ENCODE data around the gene HIVEP3.

The HIVEP3 gene

GRCh38 chr1:41809692-41810091, 109.0 kb downstream of the HIVEP3 start:
- Histone ChIP-seq H3K27me3 (ENCODE audit: control insufficient read depth, insufficient read depth, low read length) (no peaks in the 10 kb centered on the region), H3K36me3 (ENCODE audit: control insufficient read depth, insufficient read depth, low read length) (no peaks in the 10 kb centered on the region), H3K27ac (ENCODE audit: low read depth, low read length) (no peak overlapping the region), H3K4me1 (ENCODE audit: control insufficient read depth, insufficient read depth, low read length) (no peaks in the 10 kb centered on the region), H3K9ac (ENCODE audit: low read length) (no peak overlapping the region), H3K4me3 (ENCODE audit: low read length) (no peak overlapping the region)

- no peaks in the 10 kb centered on the region for H3K4me1 ChIP-seq (ENCODE audit: control insufficient read depth, insufficient read depth, low read length)
- H3K27me3 ChIP-seq (ENCODE audit: control insufficient read depth, insufficient read depth, low read length) = no peaks in the 10 kb centered on the region
- H3K4me3 ChIP-seq (ENCODE audit: low read length) = no peak overlapping the region
- no peak overlapping the region for H3K27ac ChIP-seq (ENCODE audit: low read depth, low read length)
- H3K36me3 ChIP-seq (ENCODE audit: control insufficient read depth, insufficient read depth, low read length) = no peaks in the 10 kb centered on the region
- H3K9ac ChIP-seq (ENCODE audit: low read length) = no peak overlapping the region
Measured at GRCh38 chr1:41807390-41807789, 111.3 kb downstream of the HIVEP3 start.

GRCh38 chr1:41806472-41807155, 112.1 kb downstream of the HIVEP3 start:
- Histone ChIP-seq H3K9ac (ENCODE audit: low read length) (no peak overlapping the region), H3K4me3 (ENCODE audit: low read length) (no peak overlapping the region), H3K36me3 (ENCODE audit: control insufficient read depth, insufficient read depth, low read length) (no peaks in the 10 kb centered on the region), H3K27me3 (ENCODE audit: control insufficient read depth, insufficient read depth, low read length) (no peaks in the 10 kb centered on the region), H3K27ac (ENCODE audit: low read depth, low read length) (no peak overlapping the region), H3K4me1 (ENCODE audit: control insufficient read depth, insufficient read depth, low read length) (no peaks in the 10 kb centered on the region)

- H3K27me3 ChIP-seq (ENCODE audit: control insufficient read depth, insufficient read depth, low read length) = no peaks in the 10 kb centered on the region
- no peak overlapping the region for H3K9ac ChIP-seq (ENCODE audit: low read length)
- H3K4me1 ChIP-seq (ENCODE audit: control insufficient read depth, insufficient read depth, low read length) = no peaks in the 10 kb centered on the region
- no peak overlapping the region for H3K27ac ChIP-seq (ENCODE audit: low read depth, low read length)
- H3K36me3 ChIP-seq (ENCODE audit: control insufficient read depth, insufficient read depth, low read length) = no peaks in the 10 kb centered on the region
- H3K4me3 ChIP-seq (ENCODE audit: low read length) = no peak overlapping the region
Measured at GRCh38 chr1:41805771-41806471, 112.8 kb downstream of the HIVEP3 start.

GRCh38 chr1:41804176-41804575, 114.5 kb downstream of the HIVEP3 start:
- no peak overlapping the region for H3K4me3 ChIP-seq (ENCODE audit: low read length)
- no peak overlapping the region for H3K27ac ChIP-seq (ENCODE audit: low read depth, low read length)
- no peaks in the 10 kb centered on the region for H3K4me1 ChIP-seq (ENCODE audit: control insufficient read depth, insufficient read depth, low read length)
- no peaks in the 10 kb centered on the region for H3K36me3 ChIP-seq (ENCODE audit: control insufficient read depth, insufficient read depth, low read length)
- no peaks in the 10 kb centered on the region for H3K27me3 ChIP-seq (ENCODE audit: control insufficient read depth, insufficient read depth, low read length)
- no peak overlapping the region for H3K9ac ChIP-seq (ENCODE audit: low read length)

GRCh38 chr1:41803656-41804055, 115.1 kb downstream of the HIVEP3 start:
- H3K27ac ChIP-seq (ENCODE audit: low read depth, low read length) = no peak overlapping the region
- no peak overlapping the region for H3K9ac ChIP-seq (ENCODE audit: low read length)
- no peaks in the 10 kb centered on the region for H3K4me1 ChIP-seq (ENCODE audit: control insufficient read depth, insufficient read depth, low read length)

GRCh38 chr1:41802532-41803501, 115.9 kb downstream of the HIVEP3 start:
- Histone ChIP-seq H3K36me3 (ENCODE audit: control insufficient read depth, insufficient read depth, low read length) (no peaks in the 10 kb centered on the region), H3K9ac (ENCODE audit: low read length) (no peak overlapping the region), H3K27me3 (ENCODE audit: control insufficient read depth, insufficient read depth, low read length) (no peaks in the 10 kb centered on the region), H3K4me1 (ENCODE audit: control insufficient read depth, insufficient read depth, low read length) (no peaks in the 10 kb centered on the region), H3K27ac (ENCODE audit: low read depth, low read length) (no peak overlapping the region), H3K4me3 (ENCODE audit: low read length) (no peak overlapping the region)

More at GRCh38 chr1:41803656-41804055, 115.1 kb downstream of the HIVEP3 start:
- Histone ChIP-seq H3K27me3 (ENCODE audit: control insufficient read depth, insufficient read depth, low read length) (no peaks in the 10 kb centered on the region), H3K4me3 (ENCODE audit: low read length) (no peak overlapping the region), H3K36me3 (ENCODE audit: control insufficient read depth, insufficient read depth, low read length) (no peaks in the 10 kb centered on the region)

GRCh38 chr1:41800311-41800829, 118.4 kb downstream of the HIVEP3 start:
- H3K9ac ChIP-seq (ENCODE audit: low read length) = no peak overlapping the region
- no peaks in the 10 kb centered on the region for H3K4me1 ChIP-seq (ENCODE audit: control insufficient read depth, insufficient read depth, low read length)
- no peak overlapping the region for H3K4me3 ChIP-seq (ENCODE audit: low read length)
- H3K36me3 ChIP-seq (ENCODE audit: control insufficient read depth, insufficient read depth, low read length) = no peaks in the 10 kb centered on the region
- H3K27me3 ChIP-seq (ENCODE audit: control insufficient read depth, insufficient read depth, low read length) = no peaks in the 10 kb centered on the region
- no peak overlapping the region for H3K27ac ChIP-seq (ENCODE audit: low read depth, low read length)

GRCh38 chr1:41799723-41800122, 119.0 kb downstream of the HIVEP3 start:
- H3K27me3 ChIP-seq (ENCODE audit: control insufficient read depth, insufficient read depth, low read length) = no peaks in the 10 kb centered on the region
- H3K9ac ChIP-seq (ENCODE audit: low read length) = no peak overlapping the region
- no peak overlapping the region for H3K4me3 ChIP-seq (ENCODE audit: low read length)
- no peaks in the 10 kb centered on the region for H3K36me3 ChIP-seq (ENCODE audit: control insufficient read depth, insufficient read depth, low read length)
- no peak overlapping the region for H3K27ac ChIP-seq (ENCODE audit: low read depth, low read length)
- H3K4me1 ChIP-seq (ENCODE audit: control insufficient read depth, insufficient read depth, low read length) = no peaks in the 10 kb centered on the region

GRCh38 chr1:41799205-41799604, 119.5 kb downstream of the HIVEP3 start:
- Histone ChIP-seq H3K4me3 (ENCODE audit: low read length) (no peak overlapping the region), H3K27ac (ENCODE audit: low read depth, low read length) (no peak overlapping the region), H3K9ac (ENCODE audit: low read length) (no peak overlapping the region), H3K27me3 (ENCODE audit: control insufficient read depth, insufficient read depth, low read length) (no peaks in the 10 kb centered on the region), H3K36me3 (ENCODE audit: control insufficient read depth, insufficient read depth, low read length) (no peaks in the 10 kb centered on the region), H3K4me1 (ENCODE audit: control insufficient read depth, insufficient read depth, low read length) (no peaks in the 10 kb centered on the region)

GRCh38 chr1:41795205-41795762, 123.4 kb downstream of the HIVEP3 start:
- no peaks in the 10 kb centered on the region for H3K36me3 ChIP-seq (ENCODE audit: control insufficient read depth, insufficient read depth, low read length)
- no peaks in the 10 kb centered on the region for H3K4me1 ChIP-seq (ENCODE audit: control insufficient read depth, insufficient read depth, low read length)
- H3K27ac ChIP-seq (ENCODE audit: low read depth, low read length) = no peak overlapping the region
- H3K27me3 ChIP-seq (ENCODE audit: control insufficient read depth, insufficient read depth, low read length) = no peaks in the 10 kb centered on the region
- no peak overlapping the region for H3K4me3 ChIP-seq (ENCODE audit: low read length)
- no peak overlapping the region for H3K9ac ChIP-seq (ENCODE audit: low read length)

GRCh38 chr1:41794031-41794430, 124.7 kb downstream of the HIVEP3 start:
- Histone ChIP-seq H3K9ac (ENCODE audit: low read length) (no peak overlapping the region), H3K4me3 (ENCODE audit: low read length) (no peak overlapping the region), H3K27me3 (ENCODE audit: control insufficient read depth, insufficient read depth, low read length) (no peaks in the 10 kb centered on the region), H3K36me3 (ENCODE audit: control insufficient read depth, insufficient read depth, low read length) (no peaks in the 10 kb centered on the region), H3K4me1 (ENCODE audit: control insufficient read depth, insufficient read depth, low read length) (no peaks in the 10 kb centered on the region), H3K27ac (ENCODE audit: low read depth, low read length) (no peak overlapping the region)

Measured in rectal smooth muscle tissue (tissue), 1 donor.